Muscle of leg (tissue), 11 donors: ENCODE measurements around the gene COL4A4. TPM values are rescaled to one million over a fixed set of nuclear protein-coding genes. Genes with fewer than 3 reads are reported as not detected.
"Not testable (repeated sequence)": the region's sequence is repeated elsewhere in the genome, so short reads cannot be mapped to it uniquely, and the experiment has no call there.

Experiments
- DNase-seq: peaks from one replicate; pipeline ENCODE4 v3.0.0; 2013
- H3K27ac ChIP-seq: one replicate; pipeline ENCODE4 v1.5.1; 2013; ENCODE audit warnings: mild to moderate bottlenecking, low read length, control low read depth
- H3K27me3 ChIP-seq: one replicate; pipeline ENCODE4 v1.6.1; 2013; ENCODE audit warnings: low read length; ENCODE audit not compliant: control insufficient read depth, insufficient read depth
- H3K36me3 ChIP-seq: one replicate; pipeline ENCODE4 v1.6.1; 2013; ENCODE audit warnings: low read length; ENCODE audit not compliant: control insufficient read depth, insufficient read depth
- H3K4me1 ChIP-seq: one replicate; pipeline ENCODE4 v1.6.1; 2013; ENCODE audit warnings: low read length; ENCODE audit not compliant: control insufficient read depth, insufficient read depth
- H3K4me3 ChIP-seq: one replicate; pipeline ENCODE4 v1.5.1; 2013; ENCODE audit warnings: low read length, control low read depth
- H3K9me3 ChIP-seq: replicated peaks from 2 replicates; pipeline ENCODE4 v1.6.1; 2013; ENCODE audit warnings: low read depth, low read length; ENCODE audit not compliant: control insufficient read depth
- WGBS: methylation state at CpG from one replicate; pipeline ENCODE4 v1.1.5; 2013; ENCODE audit warnings: missing lambda C conversion rate; ENCODE audit not compliant: insufficient coverage; 5-methylcytosine and 5-hydroxymethylcytosine counted together
- polyA plus RNA-seq, 8 donors: library from polyadenylated mRNA; unstranded; fragments of 120-200 nt; gene quantifications; one replicate each; pipeline versions ENCODE4 v1.2.1 to v1.2.3, GENCODE V29; 2013; ENCODE audit warnings: inconsistent platforms in 1 of 8, low replicate concordance in 1 of 8; ENCODE audit not compliant: insufficient read length in 8 of 8, insufficient read depth in 1 of 8
- total RNA-seq: library from RNA; stranded (reverse); fragments of 120-200 nt; gene quantifications from one replicate; pipeline ENCODE4 v1.2.4, GENCODE V29; 2013

COL4A4 gene
- total and polyA plus RNA-seq, 9 donors = 0.03 to 0.31 (median 0.06) TPM

- no peak overlapping the region for H3K4me3 ChIP-seq
- no CpG with 5 or more reads among the region's 1 CpG for WGBS
- no peaks in the 10 kb centered on the region for H3K9me3 ChIP-seq
- H3K27me3 ChIP-seq = no peaks in the 10 kb centered on the region
- no peaks in the 10 kb centered on the region for H3K36me3 ChIP-seq
- no peak overlapping the region for H3K27ac ChIP-seq
- no peak for DNase-seq
- no peaks in the 10 kb centered on the region for H3K4me1 ChIP-seq
Measured at GRCh38 chr2:227082286-227082685, 81.7 kb downstream of the COL4A4 start.

GRCh38 chr2:227079726-227080125 is 84.3 kb downstream of the COL4A4 start:
- Histone ChIP-seq H3K36me3 (no peaks in the 10 kb centered on the region), H3K9me3 (no peaks in the 10 kb centered on the region)

GRCh38 chr2:227065065-227065464 is 98.9 kb downstream of the COL4A4 start:
- whole genome bisulfite sequencing = 93% methylated on average over 3 of the region's 14 CpGs
- not testable (repeated sequence) for H3K27ac ChIP-seq, H3K9me3 ChIP-seq, H3K27me3 ChIP-seq, H3K4me3 ChIP-seq, DNase-seq, H3K4me1 ChIP-seq, H3K36me3 ChIP-seq

More at GRCh38 chr2:227079726-227080125, 84.3 kb downstream of the COL4A4 start:
- no peak for DNase-seq
- Histone ChIP-seq H3K4me3 (no peak overlapping the region), H3K27me3 (no peaks in the 10 kb centered on the region), H3K4me1 (no peaks in the 10 kb centered on the region), H3K27ac (no peak overlapping the region)
- WGBS = 75% methylated on average over 5 of the region's 6 CpGs

- Histone ChIP-seq H3K27me3 (no peaks in the 10 kb centered on the region), H3K27ac (no peak overlapping the region), H3K9me3 (no peaks in the 10 kb centered on the region), H3K4me1 (no peaks in the 10 kb centered on the region), H3K36me3 (no peaks in the 10 kb centered on the region), H3K4me3 (no peak overlapping the region)
- no peak for DNase-seq
- 87% methylated on average over 4 of the region's 5 CpGs for WGBS
Measured at GRCh38 chr2:227058888-227059399, 105.1 kb downstream of the COL4A4 start.

GRCh38 chr2:227057743-227058447 is 106.1 kb downstream of the COL4A4 start:
- no peak for DNase-seq
- WGBS = no CpG with 5 or more reads among the region's 3 CpGs
- Histone ChIP-seq H3K36me3 (no peaks in the 10 kb centered on the region), H3K4me3 (no peak overlapping the region), H3K9me3 (no peaks in the 10 kb centered on the region), H3K4me1 (no peaks in the 10 kb centered on the region), H3K27me3 (no peaks in the 10 kb centered on the region), H3K27ac (no peak overlapping the region)

- no peaks in the 10 kb centered on the region for H3K9me3 ChIP-seq
- H3K4me1 ChIP-seq = no peaks in the 10 kb centered on the region
- no peak overlapping the region for H3K4me3 ChIP-seq
- no peak for DNase-seq
- H3K36me3 ChIP-seq = no peaks in the 10 kb centered on the region
- no CpG with 5 or more reads among the region's 1 CpG for WGBS
- no peak overlapping the region for H3K27ac ChIP-seq
- H3K27me3 ChIP-seq = no peaks in the 10 kb centered on the region
Measured at GRCh38 chr2:227057060-227057459, 106.9 kb downstream of the COL4A4 start.

- Histone ChIP-seq H3K4me3 (no peak overlapping the region), H3K27ac (no peak overlapping the region), H3K9me3 (no peaks in the 10 kb centered on the region), H3K4me1 (no peaks in the 10 kb centered on the region), H3K36me3 (no peaks in the 10 kb centered on the region), H3K27me3 (no peaks in the 10 kb centered on the region)
- no peak for DNase-seq
- no CpG with 5 or more reads among the region's 1 CpG for WGBS
Measured at GRCh38 chr2:227054006-227054405, 110.0 kb downstream of the COL4A4 start.

GRCh38 chr2:227052879-227053278 is 111.1 kb downstream of the COL4A4 start:
- Histone ChIP-seq H3K4me1 (no peaks in the 10 kb centered on the region), H3K9me3 (no peaks in the 10 kb centered on the region), H3K4me3 (no peak overlapping the region), H3K27ac (no peak overlapping the region), H3K27me3 (no peaks in the 10 kb centered on the region), H3K36me3 (no peaks in the 10 kb centered on the region)
- WGBS = 69% methylated on average over 4 of the region's 6 CpGs
- DNase-seq = peak; percentile 23

GRCh38 chr2:227043981-227044380 is 120.0 kb downstream of the COL4A4 start:
- no CpG with 5 or more reads among the region's 3 CpGs for WGBS
- H3K9me3 ChIP-seq = no peaks in the 10 kb centered on the region
- no peaks in the 10 kb centered on the region for H3K4me1 ChIP-seq
- H3K27me3 ChIP-seq = no peaks in the 10 kb centered on the region
- DNase-seq = no peak
- no peak overlapping the region for H3K4me3 ChIP-seq
- no peaks in the 10 kb centered on the region for H3K36me3 ChIP-seq
- H3K27ac ChIP-seq = no peak overlapping the region

- Histone ChIP-seq H3K27me3 (no peaks in the 10 kb centered on the region), H3K27ac (no peak overlapping the region), H3K36me3 (no peaks in the 10 kb centered on the region), H3K4me1 (no peaks in the 10 kb centered on the region), H3K4me3 (no peak overlapping the region), H3K9me3 (no peaks in the 10 kb centered on the region)
- no CpG with 5 or more reads among the region's 1 CpG for WGBS
- DNase-seq = no peak
Measured at GRCh38 chr2:227038550-227039189, 125.3 kb downstream of the COL4A4 start.
